WTC11 (cell line): Measurements from ENCODE around the gene MRPL22.

Experiments
- AFF4 ChIP-seq: sonication (generic); formaldehyde crosslinking; IDR thresholded peaks from 2 replicates; pipeline ENCODE4 v1.8.1; 2023; ENCODE audit warnings: mild to moderate bottlenecking, missing genetic modification reagents, borderline replicate concordance
- CTCF ChIP-seq: fragments of 200-600 bp; IDR thresholded peaks from 2 replicates; pipeline ENCODE4 v1.8.0; 2022; ENCODE audit warnings: antibody characterized with exemption
- NR1H2 ChIP-seq: sonication (generic); formaldehyde crosslinking; IDR thresholded peaks from 2 replicates; pipeline ENCODE4 v1.9.0; 2021; ENCODE audit warnings: mild to moderate bottlenecking, moderate library complexity, missing genetic modification reagents
- TF ChIP-seq, protein P1 (sequence below): sonication (generic); formaldehyde crosslinking; IDR thresholded peaks from 2 replicates; pipeline ENCODE4 v1.8.0; 2022; ENCODE audit warnings: mild to moderate bottlenecking, missing genetic modification reagents
- TF ChIP-seq, protein P2 (sequence below): sonication (generic); formaldehyde crosslinking; IDR thresholded peaks from 2 replicates; pipeline ENCODE4 v1.8.0; 2022; ENCODE audit warnings: mild to moderate bottlenecking, missing genetic modification reagents
- TF ChIP-seq, protein P3 (sequence below): sonication (generic); formaldehyde crosslinking; IDR thresholded peaks from 2 replicates; pipeline ENCODE4 v1.8.1; 2022; ENCODE audit warnings: low read depth, mild to moderate bottlenecking, moderate library complexity, missing genetic modification reagents, borderline replicate concordance

- no peak for TF ChIP-seq NR1H2 (CRISPR knock-in tag)
- TF ChIP-seq, protein P1, sequence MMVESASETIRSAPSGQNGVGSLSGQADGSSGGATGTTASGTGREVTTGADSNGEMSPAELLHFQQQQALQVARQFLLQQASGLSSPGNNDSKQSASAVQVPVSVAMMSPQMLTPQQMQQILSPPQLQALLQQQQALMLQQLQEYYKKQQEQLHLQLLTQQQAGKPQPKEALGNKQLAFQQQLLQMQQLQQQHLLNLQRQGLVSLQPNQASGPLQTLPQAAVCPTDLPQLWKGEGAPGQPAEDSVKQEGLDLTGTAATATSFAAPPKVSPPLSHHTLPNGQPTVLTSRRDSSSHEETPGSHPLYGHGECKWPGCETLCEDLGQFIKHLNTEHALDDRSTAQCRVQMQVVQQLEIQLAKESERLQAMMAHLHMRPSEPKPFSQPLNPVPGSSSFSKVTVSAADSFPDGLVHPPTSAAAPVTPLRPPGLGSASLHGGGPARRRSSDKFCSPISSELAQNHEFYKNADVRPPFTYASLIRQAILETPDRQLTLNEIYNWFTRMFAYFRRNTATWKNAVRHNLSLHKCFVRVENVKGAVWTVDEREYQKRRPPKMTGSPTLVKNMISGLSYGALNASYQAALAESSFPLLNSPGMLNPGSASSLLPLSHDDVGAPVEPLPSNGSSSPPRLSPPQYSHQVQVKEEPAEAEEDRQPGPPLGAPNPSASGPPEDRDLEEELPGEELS (CRISPR knock-in tag) = no peak
- no peak for TF ChIP-seq CTCF
- TF ChIP-seq, protein P2, sequence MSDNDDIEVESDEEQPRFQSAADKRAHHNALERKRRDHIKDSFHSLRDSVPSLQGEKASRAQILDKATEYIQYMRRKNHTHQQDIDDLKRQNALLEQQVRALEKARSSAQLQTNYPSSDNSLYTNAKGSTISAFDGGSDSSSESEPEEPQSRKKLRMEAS (CRISPR knock-in tag) = no peak
- no peak for TF ChIP-seq AFF4 (CRISPR knock-in tag)
- TF ChIP-seq, protein P3, sequence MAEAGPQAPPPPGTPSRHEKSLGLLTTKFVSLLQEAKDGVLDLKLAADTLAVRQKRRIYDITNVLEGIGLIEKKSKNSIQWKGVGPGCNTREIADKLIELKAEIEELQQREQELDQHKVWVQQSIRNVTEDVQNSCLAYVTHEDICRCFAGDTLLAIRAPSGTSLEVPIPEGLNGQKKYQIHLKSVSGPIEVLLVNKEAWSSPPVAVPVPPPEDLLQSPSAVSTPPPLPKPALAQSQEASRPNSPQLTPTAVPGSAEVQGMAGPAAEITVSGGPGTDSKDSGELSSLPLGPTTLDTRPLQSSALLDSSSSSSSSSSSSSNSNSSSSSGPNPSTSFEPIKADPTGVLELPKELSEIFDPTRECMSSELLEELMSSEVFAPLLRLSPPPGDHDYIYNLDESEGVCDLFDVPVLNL = no peak
Observed at GRCh38 chr5:154947778-154948177, 6.9 kb downstream of the MRPL22 start.
